Right renal pelvis (tissue), 4 donors: ENCODE measurements around the gene SLC35F3. TPM values are rescaled to one million over a fixed set of nuclear protein-coding genes. Genes with fewer than 3 reads are reported as not detected.
"Not testable (repeated sequence)": the region's sequence is repeated elsewhere in the genome, so short reads cannot be mapped to it uniquely, and the experiment has no call there.

Source experiments
- DNase-seq, 4 donors: peaks; one replicate each; pipeline ENCODE4 v3.0.0-alpha.2; 2013; ENCODE audit warnings: low read depth in 4 of 4, low spot score in 3 of 4, missing footprints in 1 of 4
- polyA plus RNA-seq, 4 donors: library from polyadenylated mRNA; unstranded; fragments of 120-200 nt; gene quantifications; one replicate each; pipeline ENCODE4 v1.2.1, GENCODE V29; 2013; ENCODE audit not compliant: insufficient read length in 4 of 4

The SLC35F3 gene
- polyA plus RNA-seq, 4 donors, result 0.55 to 0.93 (median 0.73) TPM

DNA sequence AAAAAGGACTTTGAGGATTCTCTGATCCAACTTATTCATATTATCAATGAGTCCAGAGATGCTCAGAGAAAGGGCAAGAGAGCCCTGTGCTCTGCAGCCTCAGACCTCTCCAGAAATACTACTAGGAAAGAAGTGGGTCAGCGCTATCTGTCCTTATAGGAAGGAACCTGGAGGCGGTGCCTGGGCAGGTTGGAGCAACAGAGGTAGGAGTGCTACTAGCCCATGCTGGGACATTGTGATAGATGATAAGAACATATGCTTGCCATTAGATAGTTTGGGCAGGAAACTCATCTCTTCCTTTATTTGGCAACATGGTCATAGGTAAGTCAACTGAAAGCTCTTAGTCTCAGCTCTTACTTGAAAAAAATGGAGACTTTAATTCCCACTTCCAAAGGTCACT is 335.0 kb downstream of the SLC35F3 start:
- no peak for DNase-seq

DNA sequence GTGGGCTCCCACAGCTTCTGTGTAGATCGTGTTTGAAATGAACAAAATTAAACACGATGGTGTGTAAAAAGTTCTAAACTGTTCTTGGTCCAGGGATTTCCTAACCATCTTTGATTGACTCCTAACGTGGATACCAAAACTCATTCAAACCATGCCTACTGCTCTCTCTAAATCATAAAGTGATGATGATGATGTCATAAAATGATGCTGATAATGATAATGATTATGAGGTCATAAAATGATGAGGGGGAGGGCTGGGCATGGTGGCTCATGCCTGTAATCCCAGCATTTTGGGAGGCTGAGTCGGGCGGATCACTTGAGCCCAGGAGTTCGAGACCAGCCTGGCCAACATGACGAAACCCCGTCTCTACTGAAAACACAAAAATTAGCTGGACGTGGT is 335.5 kb downstream of the SLC35F3 start:
- no peak for DNase-seq

GRCh38 chr1:234240680-234241079 is 336.2 kb downstream of the SLC35F3 start:
- DNase-seq, result no peak

DNA sequence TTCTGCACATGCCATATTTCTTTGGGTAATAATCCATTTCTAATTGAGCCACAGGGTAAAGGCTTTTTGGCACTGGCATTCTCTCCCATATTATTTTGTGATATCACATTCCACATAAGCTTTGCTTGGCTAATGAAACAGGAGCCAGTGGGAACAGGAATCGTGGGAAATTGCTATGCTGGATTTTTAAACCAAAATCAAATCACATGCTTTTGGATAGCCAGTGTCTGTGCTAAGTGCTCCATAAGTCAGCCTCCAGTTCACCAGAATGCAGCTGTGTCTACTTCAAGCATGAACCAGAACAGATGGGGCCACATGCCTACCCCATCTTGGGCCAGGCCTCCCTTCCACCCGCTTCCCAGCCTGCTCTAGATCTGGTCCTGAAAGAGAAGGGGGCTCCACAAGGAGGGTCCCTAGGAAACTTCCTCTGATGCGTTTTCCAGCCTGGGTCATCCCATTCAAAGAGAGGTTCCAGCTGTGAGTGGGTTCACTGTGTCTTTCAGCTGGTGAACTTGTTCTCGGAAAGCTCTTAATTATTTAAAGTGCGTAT is 337.5 kb downstream of the SLC35F3 start:
- DNase-seq, result no peak

DNA sequence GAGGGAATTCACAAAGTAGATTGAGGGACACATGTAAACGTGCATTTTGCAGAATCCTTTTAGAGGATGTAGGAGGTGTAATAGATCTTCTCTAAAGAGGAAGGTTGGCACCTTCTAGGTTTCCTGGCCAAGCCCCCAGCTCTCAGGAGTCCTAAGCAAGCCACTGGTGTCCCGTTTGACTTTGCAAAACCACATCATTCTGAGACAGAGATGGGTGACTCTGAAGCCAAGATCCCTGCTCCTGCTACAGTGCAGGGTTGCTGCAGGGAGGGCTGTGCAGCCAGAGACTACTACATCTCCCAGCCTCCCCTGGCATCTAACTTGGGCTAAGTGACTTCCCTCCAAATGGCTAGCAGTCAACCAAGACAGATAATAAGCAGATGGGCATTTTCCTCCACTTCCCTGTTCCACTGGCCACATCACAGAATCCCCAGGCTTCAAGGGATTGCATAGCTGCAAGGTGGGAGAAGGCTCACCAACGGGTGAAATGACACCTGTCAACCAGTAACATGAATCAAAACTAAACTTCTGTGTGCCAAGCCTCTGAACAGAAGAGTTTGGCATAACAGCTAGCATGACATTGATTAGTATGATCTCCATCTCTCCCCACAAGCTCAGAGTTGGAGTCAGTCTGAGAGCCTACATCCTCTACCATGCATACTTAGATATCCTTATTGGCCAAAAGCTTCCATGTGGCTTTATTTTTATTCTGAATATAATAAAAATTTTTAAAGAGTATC is 339.2 kb downstream of the SLC35F3 start:
- no peak for DNase-seq

- DNase-seq, result no peak
Observed at GRCh38 chr1:234244482-234244881, 340.0 kb downstream of the SLC35F3 start.

- no peak for DNase-seq
Observed at GRCh38 chr1:234246638-234247116, 342.2 kb downstream of the SLC35F3 start.

DNA sequence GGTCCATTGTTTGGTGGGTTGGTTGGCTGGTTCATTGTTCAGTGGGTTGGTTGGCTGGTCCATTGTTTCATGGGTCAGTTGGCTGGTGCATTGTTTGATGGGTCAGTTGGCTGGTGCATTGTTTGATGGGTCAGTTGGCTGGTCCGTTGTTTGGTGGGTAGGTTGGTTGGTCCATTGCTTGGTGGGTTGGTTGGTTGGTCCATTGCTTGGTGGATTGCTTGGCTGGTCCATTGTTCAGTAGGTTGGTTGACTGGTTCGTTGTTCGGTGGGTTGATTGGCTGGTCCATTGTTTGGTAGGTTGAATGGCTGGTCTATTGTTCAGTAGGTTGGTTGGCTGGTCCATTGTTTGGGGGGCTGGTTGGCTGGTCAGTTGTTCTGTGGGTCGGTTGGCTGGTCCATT is 343.3 kb downstream of the SLC35F3 start:
- DNase-seq, result not testable (repeated sequence)

DNA sequence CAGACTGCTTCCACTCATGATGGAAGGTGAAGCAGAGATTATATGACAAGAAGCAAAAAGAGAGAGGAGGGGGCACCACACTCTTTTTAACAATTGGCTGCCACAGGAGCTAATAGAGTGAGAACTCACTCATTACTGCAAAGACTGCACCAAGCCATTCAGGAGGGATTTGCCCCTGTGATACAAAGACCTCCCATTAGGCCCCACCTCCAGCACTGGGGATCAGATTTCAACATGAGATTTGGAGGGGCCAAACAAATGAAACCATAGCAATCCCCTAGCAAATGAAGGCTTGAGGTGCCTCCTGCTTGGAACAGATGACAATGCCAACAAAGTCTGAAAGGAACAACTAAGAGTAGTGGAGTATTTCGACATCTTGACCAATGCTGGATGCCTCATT is 346.3 kb downstream of the SLC35F3 start:
- DNase-seq, result no peak

- DNase-seq, result no peak
Observed at GRCh38 chr1:234253732-234254131, 349.3 kb downstream of the SLC35F3 start.

GRCh38 chr1:234256359-234256758 is 351.9 kb downstream of the SLC35F3 start:
- no peak for DNase-seq

DNA sequence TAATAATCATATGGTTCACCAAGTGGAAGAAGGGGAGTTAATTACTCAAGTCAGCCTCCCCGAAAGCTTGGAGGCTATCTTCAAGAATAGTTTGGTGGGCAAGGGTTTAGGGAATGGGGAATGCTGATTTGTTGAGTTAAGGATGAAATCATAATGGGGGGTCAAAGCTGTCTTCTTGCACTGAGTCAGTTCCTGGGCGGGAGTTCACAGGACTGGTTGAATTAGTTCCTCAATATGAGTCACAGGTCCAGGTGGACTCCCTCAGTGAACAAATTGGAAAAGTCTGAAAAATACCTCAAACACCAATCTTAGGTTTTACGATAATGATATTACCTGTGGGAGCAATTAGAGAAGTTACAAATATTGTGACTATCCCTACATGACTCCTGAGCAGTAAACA is 353.6 kb downstream of the SLC35F3 start:
- DNase-seq, result no peak

DNA sequence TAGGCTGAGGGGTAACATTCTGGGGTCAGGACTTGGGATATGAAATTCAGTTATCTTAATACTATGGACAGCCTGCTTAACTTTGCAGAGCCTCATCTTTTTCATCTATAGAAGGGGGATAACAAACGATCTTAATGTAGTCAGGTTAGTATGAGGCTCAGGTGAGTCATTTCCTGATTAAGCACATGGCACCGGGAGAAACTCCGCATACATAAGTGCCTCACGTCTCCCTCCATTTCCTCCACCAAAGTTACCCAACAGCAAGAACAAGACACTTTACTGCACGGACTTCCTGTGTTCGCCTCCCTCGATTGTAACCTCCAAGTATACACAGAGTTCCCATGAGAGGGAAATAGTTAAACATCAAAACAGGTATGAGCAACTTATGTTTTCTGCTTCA is 356.1 kb downstream of the SLC35F3 start:
- no peak for DNase-seq

DNA sequence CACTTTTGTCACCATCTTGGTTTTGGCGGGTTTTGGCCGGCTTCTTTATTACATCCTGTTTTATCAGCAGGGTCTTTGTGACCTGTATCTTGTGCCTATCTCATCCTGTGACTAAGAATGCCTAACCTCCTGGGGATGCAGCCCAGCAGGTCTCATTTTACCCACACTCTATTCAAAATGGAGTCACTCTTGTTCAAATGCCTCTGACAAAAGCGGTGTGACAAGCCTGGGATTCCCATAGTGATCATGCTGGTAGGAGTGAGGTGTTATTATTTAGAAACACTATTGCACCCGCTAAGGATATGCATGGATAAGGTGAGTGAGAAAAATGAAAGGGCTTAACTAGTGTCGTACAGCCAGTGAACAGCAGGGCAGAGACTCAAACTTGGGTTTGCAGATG is 357.1 kb downstream of the SLC35F3 start:
- DNase-seq, result no peak

DNA sequence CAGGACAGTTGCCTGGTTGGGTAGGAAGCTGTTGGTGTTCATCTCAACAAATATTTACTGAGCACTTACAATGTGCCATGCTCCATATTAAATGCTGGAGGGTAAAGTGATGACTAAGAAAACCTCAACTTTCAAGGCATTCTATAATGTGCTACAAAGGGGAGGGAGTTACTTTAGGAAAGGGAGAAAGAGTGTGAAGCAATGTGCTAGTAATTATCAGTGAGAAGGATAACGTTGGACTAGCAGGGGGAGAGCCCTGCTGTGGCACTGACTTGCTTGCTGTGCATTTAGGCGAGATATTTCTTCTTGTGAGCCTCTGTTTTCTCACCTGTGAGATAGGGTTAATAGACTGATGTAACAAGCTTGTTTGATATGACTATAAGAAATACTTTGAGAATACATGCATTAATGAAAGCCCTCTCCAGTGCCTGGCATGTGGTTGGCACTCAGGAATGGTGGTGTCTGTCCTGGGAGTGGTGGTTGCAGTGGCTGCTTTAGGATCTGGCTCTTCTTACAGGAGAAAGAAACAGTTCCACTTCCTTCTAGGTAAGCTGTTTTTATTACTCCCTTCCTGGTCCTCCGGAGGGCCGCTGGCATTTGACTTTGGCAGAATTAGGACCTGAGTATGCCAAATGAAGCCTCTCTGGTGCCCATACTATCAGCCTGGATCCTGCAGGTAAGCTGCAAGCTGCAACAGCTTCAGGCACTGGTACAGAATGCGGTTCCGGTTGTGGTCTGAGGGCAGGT is 357.7 kb downstream of the SLC35F3 start:
- no peak for DNase-seq

GRCh38 chr1:234262754-234263105 is 358.3 kb downstream of the SLC35F3 start:
- DNase-seq, result no peak

DNA sequence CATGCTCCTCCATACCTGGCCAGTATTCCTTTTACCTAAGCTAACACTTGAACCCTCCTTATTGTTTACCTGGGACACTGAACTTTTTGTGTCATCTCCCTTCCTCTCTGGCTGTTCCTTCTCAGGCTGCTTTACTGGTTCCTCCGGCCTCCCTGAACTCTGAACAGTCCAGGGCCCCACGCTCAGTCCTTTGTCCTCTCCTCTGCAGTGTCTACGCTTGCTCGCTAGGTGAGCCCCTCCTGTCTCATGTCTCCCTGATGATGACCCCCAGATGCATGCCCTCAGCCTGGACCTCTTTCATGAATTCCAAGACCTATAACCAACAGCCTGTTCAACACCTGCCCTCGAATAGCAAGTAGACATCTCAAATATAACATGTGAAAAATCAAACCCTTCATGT is 360.4 kb downstream of the SLC35F3 start:
- DNase-seq, result no peak

GRCh38 chr1:234265321-234265720 is 360.8 kb downstream of the SLC35F3 start:
- no peak for DNase-seq

GRCh38 chr1:234265861-234266260 is 361.4 kb downstream of the SLC35F3 start:
- no peak for DNase-seq

GRCh38 chr1:234270093-234270492 is 365.6 kb downstream of the SLC35F3 start:
- DNase-seq, result no peak

- no peak for DNase-seq
Observed at GRCh38 chr1:234270581-234271242, 366.2 kb downstream of the SLC35F3 start.
